Natural killer cell (primary cell): ENCODE measurements around the gene NT5C2. TPM values are rescaled to one million over a fixed set of nuclear protein-coding genes. Genes with fewer than 3 reads are reported as not detected.
"Not testable (repeated sequence)": the region's sequence is repeated elsewhere in the genome, so short reads cannot be mapped to it uniquely, and the experiment has no call there.

ENCODE experiments used
- ATAC-seq, 3 donors: fragments of 150-1000 bp in 2 of 3; fragments of 200-7000 bp in 1 of 3; cut with Tn5 transposase; 1 replicate in 1 of 3; 2 replicates in 2 of 3; pipeline ENCODE4 v1.10.0; 2021; ENCODE audit warnings: mild to moderate bottlenecking in 2 of 3, moderate library complexity in 2 of 3
- DNase-seq, 2 donors: peaks; one replicate each; pipeline versions ENCODE4 v3.0.0 to v3.0.0-alpha.2; 2013 to 2021; ENCODE audit warnings: mixed read lengths in 1 of 2
- H3K27ac ChIP-seq: one replicate; pipeline ENCODE4 v1.5.1; 2013; ENCODE audit warnings: mild to moderate bottlenecking, low read length
- H3K27me3 ChIP-seq: one replicate; pipeline ENCODE4 v1.6.1; 2013; ENCODE audit warnings: low read length; ENCODE audit not compliant: control insufficient read depth, insufficient read depth
- H3K36me3 ChIP-seq: one replicate; pipeline ENCODE4 v1.6.1; 2013; ENCODE audit warnings: low read length; ENCODE audit not compliant: control insufficient read depth, insufficient read depth
- H3K4me1 ChIP-seq: one replicate; pipeline ENCODE4 v1.6.1; 2013; ENCODE audit warnings: low read length; ENCODE audit not compliant: control insufficient read depth, insufficient read depth
- H3K4me3 ChIP-seq: one replicate; pipeline ENCODE4 v1.5.1; 2013; ENCODE audit warnings: low read length
- H3K9me3 ChIP-seq: one replicate; pipeline ENCODE4 v1.6.1; 2013; ENCODE audit warnings: low read length; ENCODE audit not compliant: control insufficient read depth, insufficient read depth
- H3K27ac Mint-ChIP-seq, 2 donors: one replicate each; pipeline ENCODE4 v1.8.0; 2022; ENCODE audit warnings: mild to moderate bottlenecking in 2 of 2, mixed read lengths in 2 of 2, moderate library complexity in 1 of 2
- H3K27me3 Mint-ChIP-seq, 2 donors: one replicate each; pipeline ENCODE4 v1.8.0; 2022; ENCODE audit warnings: low read depth in 2 of 2, mixed read lengths in 2 of 2
- H3K36me3 Mint-ChIP-seq: one replicate; pipeline ENCODE4 v1.8.0; 2022; ENCODE audit warnings: mixed read lengths
- H3K4me1 Mint-ChIP-seq, 2 donors: one replicate each; pipeline ENCODE4 v1.8.0; 2022; ENCODE audit warnings: mixed read lengths in 2 of 2
- H3K4me3 Mint-ChIP-seq: one replicate; pipeline ENCODE4 v1.8.0; 2022; ENCODE audit warnings: mild to moderate bottlenecking, moderate library complexity, mixed read lengths
- H3K9me3 Mint-ChIP-seq, 2 donors: one replicate each; pipeline ENCODE4 v1.8.0; 2022; ENCODE audit warnings: mixed read lengths in 2 of 2
- CTCF ChIP-seq: fragments of 200-600 bp; IDR thresholded peaks from one replicate; pipeline ENCODE4 v1.8.0; 2022; ENCODE audit warnings: antibody characterized with exemption
- WGBS: methylation state at CpG from one replicate; pipeline ENCODE4 v1.1.7; 2013; ENCODE audit warnings: missing lambda C conversion rate; ENCODE audit not compliant: insufficient coverage; 5-methylcytosine and 5-hydroxymethylcytosine counted together
- intact Hi-C: fragments of 100-400 bp; cut with micrococcal nuclease; formaldehyde crosslinking; loops from one replicate; pipeline ENCODE4 v1.14.2; 2022
- total RNA-seq, 4 donors: library from RNA; stranded (reverse); fragments of 120-200 nt in 1 of 4; gene quantifications; one replicate each; pipeline versions ENCODE4 v1.2.3 to v1.2.4, GENCODE V29; 2013 to 2022

NT5C2 gene
- total RNA-seq, 3 donors from 2014 or later (not counting 1 experiment from before 2014, with no cell fraction given) = 84.4 to 110 (median 89.4) TPM

GRCh38 chr10:103207141-103207540 is 14.1 kb upstream of the NT5C2 start:
- Mint-ChIP-seq H3K4me3 (no peak overlapping the region), H3K4me1 (no peaks in the 10 kb centered on the region), H3K36me3 (no peaks in the 10 kb centered on the region), H3K27me3 (peaks cover 12 to 13% of the 10 kb centered on the region in 2 donors), H3K27ac (no peak overlapping the region), H3K9me3 (peaks cover 0 to 2% of the 10 kb centered on the region in 2 donors)
- H3K9me3 ChIP-seq = peaks cover 17% of the 10 kb centered on the region
- ATAC-seq (no peak), DNase-seq (no peak)
- H3K4me3 ChIP-seq = no peak overlapping the region
- 60% methylated on average over 2 of the region's 2 CpGs for WGBS
- intact Hi-C loops = no loop called here
- no peak for TF ChIP-seq CTCF
- H3K4me1 ChIP-seq = no peaks in the 10 kb centered on the region
- no peak overlapping the region for H3K27ac ChIP-seq
- H3K27me3 ChIP-seq = no peaks in the 10 kb centered on the region
- no peaks in the 10 kb centered on the region for H3K36me3 ChIP-seq

GRCh38 chr10:103206715-103207114 is 13.6 kb upstream of the NT5C2 start:
- H3K27ac ChIP-seq, H3K4me3 ChIP-seq, DNase-seq, H3K36me3 Mint-ChIP-seq, H3K4me3 Mint-ChIP-seq, H3K9me3 Mint-ChIP-seq, H3K4me1 ChIP-seq, H3K27me3 ChIP-seq, H3K4me1 Mint-ChIP-seq, H3K36me3 ChIP-seq, H3K27ac Mint-ChIP-seq, intact Hi-C loops, ATAC-seq: not testable (repeated sequence)
- WGBS = 82% methylated on average over 3 of the region's 3 CpGs
- H3K9me3 ChIP-seq = peaks cover 17% of the 10 kb centered on the region
- peaks cover 12 to 13% of the 10 kb centered on the region in 2 donors for H3K27me3 Mint-ChIP-seq

GRCh38 chr10:103205401-103205800 is 12.3 kb upstream of the NT5C2 start:
- H3K9me3 Mint-ChIP-seq, H3K4me3 ChIP-seq, H3K36me3 ChIP-seq, DNase-seq, ATAC-seq, H3K27ac Mint-ChIP-seq, H3K36me3 Mint-ChIP-seq, H3K4me1 ChIP-seq, H3K4me1 Mint-ChIP-seq, H3K27ac ChIP-seq, H3K27me3 ChIP-seq, intact Hi-C loops, H3K4me3 Mint-ChIP-seq: not testable (repeated sequence)
- 87% methylated on average over 4 of the region's 4 CpGs for WGBS
- peaks cover 15% of the 10 kb centered on the region for H3K9me3 ChIP-seq
- H3K27me3 Mint-ChIP-seq = peaks cover 12 to 13% of the 10 kb centered on the region in 2 donors

GRCh38 chr10:103204353-103205255 is 11.5 kb upstream of the NT5C2 start:
- Histone ChIP-seq H3K4me1 (no peaks in the 10 kb centered on the region), H3K9me3 (peaks cover 7% of the 10 kb centered on the region), H3K4me3 (no peak overlapping the region), H3K27me3 (no peaks in the 10 kb centered on the region), H3K36me3 (no peaks in the 10 kb centered on the region), H3K27ac (no peak overlapping the region)
- intact Hi-C loops = no loop called here
- DNase-seq (no peak), ATAC-seq (no peak)
- Mint-ChIP-seq H3K27ac (no peak overlapping the region), H3K36me3 (no peaks in the 10 kb centered on the region), H3K9me3 (no peaks in the 10 kb centered on the region), H3K4me1 (no peaks in the 10 kb centered on the region), H3K4me3 (no peak overlapping the region), H3K27me3 (peaks cover 12 to 13% of the 10 kb centered on the region in 2 donors)
- TF ChIP-seq CTCF = no peak
- WGBS = 85% methylated on average over 5 of the region's 8 CpGs
